ENCODE measurements around the gene ATP5PO.
"Not testable (repeated sequence)": the region's sequence is repeated elsewhere in the genome, so short reads cannot be mapped to it uniquely, and the experiment has no call there.

Gene ATP5PO

DNA sequence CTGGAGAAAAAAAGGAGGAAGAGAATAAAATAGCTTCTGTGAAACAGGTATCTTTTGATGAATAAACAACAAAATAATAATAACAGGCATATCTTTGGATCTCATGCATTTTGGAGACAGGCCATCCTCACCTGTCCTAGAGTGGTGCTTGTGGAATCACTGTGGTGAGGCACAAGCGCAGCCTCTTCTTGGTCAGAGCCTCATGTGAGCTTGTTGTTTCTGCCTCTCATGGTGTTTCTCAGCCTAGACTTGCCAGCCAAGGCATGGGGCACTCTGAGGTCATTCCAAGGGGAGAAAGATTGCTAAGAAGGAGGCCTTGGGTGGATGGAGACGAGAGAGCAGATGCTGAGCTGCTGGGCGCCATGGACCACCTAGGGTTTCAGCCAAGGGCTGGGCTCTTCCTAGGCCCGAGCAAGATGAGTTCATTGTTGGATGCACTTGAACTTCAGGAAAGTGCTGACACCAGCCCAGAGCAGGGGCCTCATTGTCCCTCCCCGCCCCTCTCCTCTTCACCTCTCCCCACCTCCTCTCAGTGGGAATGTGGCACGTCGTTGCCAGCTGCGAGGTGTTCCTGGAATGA is 49.5 kb downstream of the ATP5PO start:
- DNase-seq: no peak

DNA sequence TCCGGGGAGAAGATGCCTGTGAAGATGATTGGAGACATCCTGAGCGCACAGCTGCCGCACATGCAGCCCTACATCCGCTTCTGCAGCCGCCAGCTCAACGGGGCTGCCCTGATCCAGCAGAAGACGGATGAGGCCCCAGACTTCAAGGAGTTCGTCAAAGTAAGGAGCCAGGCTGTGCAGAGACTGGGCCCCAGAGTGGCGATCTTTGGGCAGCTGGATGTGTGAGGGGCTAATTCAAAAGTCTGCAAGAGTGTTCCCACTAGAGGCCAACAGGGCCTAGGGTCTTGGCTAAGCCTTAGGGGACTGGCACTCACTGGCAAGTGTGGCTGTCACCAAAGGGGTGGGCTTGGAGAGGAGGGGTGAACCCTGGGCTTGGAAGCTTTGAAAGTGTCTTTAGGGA is 50.4 kb downstream of the ATP5PO start:
- DNase-seq: no peak

DNA sequence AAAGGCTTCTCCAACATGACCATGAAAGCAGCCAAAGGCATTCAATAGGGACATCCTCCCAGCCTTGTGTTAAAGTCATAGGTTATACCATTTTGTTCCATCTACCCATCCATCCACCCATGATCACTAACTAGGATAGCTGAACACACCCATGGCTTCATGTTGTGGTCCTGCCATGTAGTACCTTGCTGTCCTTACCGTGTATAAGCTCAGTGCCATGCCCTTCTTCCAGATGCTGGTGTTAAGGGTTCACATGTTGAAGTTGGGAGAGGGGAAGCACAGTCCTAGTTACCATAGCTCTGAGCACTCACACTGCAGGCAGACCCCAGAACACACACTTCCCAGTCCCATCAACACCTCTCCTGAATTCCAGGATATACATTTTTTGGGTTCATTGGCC is 51.5 kb downstream of the ATP5PO start:
- DNase-seq: no peak

- not testable (repeated sequence) for DNase-seq
Observed at GRCh38 chr21:33863191-33863590, 52.4 kb downstream of the ATP5PO start.

DNA sequence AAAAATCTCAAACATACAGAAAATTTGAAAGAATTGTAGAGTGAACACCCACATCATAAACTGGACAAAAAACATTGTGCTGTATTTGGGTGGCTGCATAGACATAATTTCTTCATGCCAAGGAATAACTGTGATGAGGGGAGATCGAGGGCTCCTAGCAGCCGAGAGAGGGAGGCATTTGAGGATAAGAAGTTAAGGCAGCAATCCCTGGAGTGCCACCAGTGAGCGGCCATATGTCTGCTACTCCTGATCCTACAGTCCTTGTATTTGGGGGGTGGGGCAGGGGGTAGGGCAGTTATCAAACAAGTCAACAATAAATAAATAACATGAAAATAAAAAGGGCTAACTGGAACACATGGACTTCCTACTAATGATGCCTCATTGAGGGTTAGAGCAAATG is 54.5 kb downstream of the ATP5PO start:
- DNase-seq: no peak

- DNase-seq: no peak
Observed at GRCh38 chr21:33860332-33860879, 55.2 kb downstream of the ATP5PO start.

DNA sequence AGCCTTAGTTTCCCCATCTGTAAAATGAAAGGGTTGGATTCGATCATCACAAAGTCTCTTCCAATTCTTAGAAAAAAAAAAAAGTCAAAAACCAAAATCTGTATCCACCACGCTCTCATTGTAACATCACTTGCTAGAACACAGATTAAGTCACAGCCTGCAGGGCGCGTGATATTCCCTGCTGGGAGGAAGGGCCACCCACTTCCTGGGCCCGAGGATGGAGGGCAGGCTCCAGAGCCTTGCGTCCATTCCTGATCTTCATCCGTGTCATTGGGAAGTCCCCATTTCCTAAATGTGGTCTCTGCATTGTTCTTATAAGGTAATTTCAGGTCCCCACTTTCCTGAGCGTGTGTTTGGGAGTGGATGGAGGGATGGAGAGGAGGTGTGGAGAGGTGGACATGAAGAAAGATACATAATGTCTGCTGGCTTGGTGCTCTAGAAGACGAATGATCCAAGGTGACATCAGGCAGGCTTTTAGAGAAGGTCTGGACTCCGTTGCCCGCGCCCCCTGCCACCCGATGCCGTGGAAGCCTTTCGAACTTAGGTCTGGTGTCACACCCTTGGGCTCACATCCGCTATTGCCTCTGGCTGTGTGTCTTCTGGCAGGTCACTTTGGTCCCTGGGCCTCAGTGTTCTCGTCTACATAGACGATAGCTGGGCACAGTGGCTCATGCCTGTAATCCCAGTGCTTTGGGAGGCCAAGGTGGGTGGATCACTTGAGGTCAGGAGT is 56.1 kb downstream of the ATP5PO start:
- no peak for DNase-seq

DNA sequence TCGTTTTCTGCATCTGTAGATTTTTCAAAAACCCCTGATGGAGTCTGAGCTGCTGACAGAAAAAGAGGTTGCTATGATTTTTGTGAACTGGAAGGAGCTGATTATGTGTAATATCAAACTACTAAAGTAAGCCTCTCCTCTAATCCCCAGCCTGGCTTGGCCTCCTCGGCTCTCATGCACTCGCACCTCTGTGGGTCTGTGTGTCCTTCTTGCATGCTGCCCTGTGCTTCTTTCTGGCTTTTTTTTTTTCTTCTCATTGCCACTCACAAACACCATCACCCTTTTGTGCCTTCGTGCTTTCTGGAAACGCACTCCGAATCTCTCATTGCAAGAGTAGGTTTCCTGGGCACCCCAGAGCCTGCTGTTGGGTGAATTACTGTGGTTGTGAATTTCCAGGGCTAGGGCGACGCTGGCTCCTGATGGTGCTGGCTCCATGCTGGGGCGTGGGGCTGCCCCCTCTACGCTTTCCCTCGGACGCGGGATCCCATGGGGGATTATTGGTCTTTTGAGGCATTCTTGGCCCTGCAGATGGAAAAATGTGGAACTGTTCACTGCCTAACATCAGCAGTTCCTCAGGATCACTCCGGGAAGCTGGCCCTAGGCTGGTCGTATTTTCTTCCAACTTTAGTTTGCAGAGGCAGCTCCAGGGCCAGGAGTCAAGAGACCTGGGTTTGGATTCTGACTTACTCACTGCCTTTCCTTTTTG is 56.8 kb downstream of the ATP5PO start:
- DNase-seq: no peak

DNA sequence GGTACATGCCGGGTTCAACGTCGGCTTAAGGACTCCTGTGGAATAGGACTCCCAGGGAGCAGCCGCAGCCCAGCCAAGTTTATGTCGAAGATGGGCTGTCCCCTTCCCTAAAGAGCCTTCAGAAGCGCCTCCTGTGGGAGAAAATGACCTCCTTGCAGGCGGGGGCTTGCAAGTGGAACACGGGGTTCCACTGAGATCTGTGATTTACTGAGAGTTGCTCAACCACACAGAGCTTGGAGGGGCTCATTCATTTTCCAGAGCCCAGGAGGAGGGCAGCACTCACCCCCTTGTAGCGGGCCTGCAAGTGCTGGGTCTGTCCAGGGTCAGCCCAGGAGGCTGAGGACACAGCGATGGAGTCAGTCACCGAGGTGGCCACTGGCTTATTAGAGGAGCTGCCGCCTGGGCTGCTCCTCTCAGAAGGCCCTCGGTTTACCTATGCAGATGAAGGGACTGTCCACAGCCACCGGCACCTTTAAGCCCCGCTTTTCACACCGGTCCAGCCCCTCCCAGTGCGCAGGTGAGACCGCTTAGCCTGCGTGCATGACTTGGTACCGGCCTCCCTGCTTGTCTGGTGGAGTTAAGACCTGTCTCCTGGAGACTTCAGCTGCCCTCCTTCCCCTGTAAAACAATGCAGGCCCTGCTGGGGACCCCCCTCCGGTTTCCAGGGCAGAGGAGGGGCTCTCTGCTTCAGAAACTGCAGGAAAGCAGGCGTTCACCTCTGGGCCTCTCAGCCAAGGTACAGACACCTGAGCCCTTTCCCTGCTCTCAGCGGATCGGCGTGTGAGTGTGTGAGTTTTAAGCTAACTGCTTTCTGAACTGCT is 57.5 kb downstream of the ATP5PO start:
- DNase-seq: no peak

GRCh38 chr21:33856893-33857527 is 58.6 kb downstream of the ATP5PO start:
- DNase-seq: no peak

GRCh38 chr21:33855190-33855589 is 60.4 kb downstream of the ATP5PO start:
- DNase-seq: no peak

GRCh38 chr21:33854604-33855003 is 61.0 kb downstream of the ATP5PO start:
- no peak for DNase-seq

Data from NK-92 treated with Interleukin-12 subunit alpha and Interleukin-12 subunit beta, amount 100 ng/mL, for 24 hours (cell line).